ENCODE data around the gene RPP38.

The RPP38 gene

GRCh38 chr10:15147594-15148392 lies 50.6 kb downstream of the RPP38 start:
- H3K27ac ChIP-seq: no peak overlapping the region
- no peak for DNase-seq (ENCODE audit: low read depth, low spot score)

- no peak for DNase-seq (ENCODE audit: low read depth, low spot score)
- H3K27ac ChIP-seq: no peak overlapping the region
Observed at GRCh38 chr10:15149042-15149771, 52.1 kb downstream of the RPP38 start.

- DNase-seq (ENCODE audit: low read depth, low spot score): no peak
Observed at GRCh38 chr10:15150563-15150962, 53.4 kb downstream of the RPP38 start.

GRCh38 chr10:15152556-15152955 lies 55.4 kb downstream of the RPP38 start:
- DNase-seq (ENCODE audit: low read depth, low spot score): no peak
- H3K27ac ChIP-seq: no peak overlapping the region

More at GRCh38 chr10:15150563-15150962, 53.4 kb downstream of the RPP38 start:
- no peak overlapping the region for H3K27ac ChIP-seq
